Measurements from ENCODE around the gene CLDN11. TPM values are rescaled to one million over a fixed set of nuclear protein-coding genes. Genes with fewer than 3 reads are reported as not detected.

CLDN11 gene
- total RNA-seq = 27.6 and 144 TPM in 2 replicates

GRCh38 chr3:170418422-170419398 lies at the start of gene CLDN11:
CLDN11 (plus strand) TSS chr3:170418868; CDS start chr3:170419067, 199 bp downstream.
- DNase-seq (ENCODE audit: low read depth in 2 of 2) = peak; percentile 69

GRCh38 chr3:170368921-170369320 lies 49.7 kb upstream of the CLDN11 start:
- peak; percentile 27 to 28 for DNase-seq (ENCODE audit: low read depth in 2 of 2)

GRCh38 chr3:170372190-170372879 lies 46.3 kb upstream of the CLDN11 start:
- DNase-seq (ENCODE audit: low read depth in 2 of 2) = no peak

DNA sequence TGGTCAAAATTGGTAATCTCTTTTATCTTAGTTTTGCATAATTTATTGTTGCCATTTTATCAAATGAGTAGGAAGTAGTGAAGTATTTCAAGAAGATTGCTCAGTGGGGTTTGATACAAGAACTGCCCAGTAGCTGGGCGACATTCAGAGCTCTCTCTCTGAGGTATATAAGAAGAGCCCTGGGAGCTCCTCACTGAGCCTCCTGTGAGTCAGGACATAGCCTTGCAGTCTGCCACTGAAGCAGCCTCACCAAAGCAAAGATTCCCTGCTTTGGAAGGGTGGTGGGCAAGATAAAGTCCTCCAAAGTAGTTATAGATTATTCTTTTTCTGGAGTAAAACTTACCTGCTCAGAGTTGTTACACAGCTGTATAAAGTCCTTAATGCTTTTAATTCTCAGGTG lies 35.1 kb upstream of the CLDN11 start:
- DNase-seq (ENCODE audit: low read depth in 2 of 2) = no peak

GRCh38 chr3:170386468-170386867 lies 32.2 kb upstream of the CLDN11 start:
- no peak for DNase-seq (ENCODE audit: low read depth in 2 of 2)

GRCh38 chr3:170387950-170388349 lies 30.7 kb upstream of the CLDN11 start:
- DNase-seq (ENCODE audit: low read depth in 2 of 2) = no peak

DNA sequence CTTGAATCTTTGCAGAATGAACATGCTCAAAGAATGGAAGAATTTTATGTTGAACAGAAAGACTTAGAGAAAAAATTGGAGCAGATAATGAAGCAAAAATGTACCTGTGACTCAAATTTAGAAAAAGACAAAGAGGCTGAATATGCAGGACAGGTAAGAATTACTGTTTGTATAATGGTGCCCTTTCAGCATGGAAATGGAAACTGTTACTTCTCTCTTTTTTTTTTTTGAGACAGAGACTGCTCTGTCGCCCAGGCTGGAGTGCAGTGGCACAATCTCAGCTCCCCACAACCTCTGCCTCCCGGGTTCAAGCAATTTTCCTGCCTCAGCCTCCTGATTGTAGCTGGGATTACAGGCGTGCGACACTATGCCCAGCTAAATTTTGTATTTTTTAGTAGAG lies 27.6 kb upstream of the CLDN11 start:
- DNase-seq (ENCODE audit: low read depth in 2 of 2) = no peak

DNA sequence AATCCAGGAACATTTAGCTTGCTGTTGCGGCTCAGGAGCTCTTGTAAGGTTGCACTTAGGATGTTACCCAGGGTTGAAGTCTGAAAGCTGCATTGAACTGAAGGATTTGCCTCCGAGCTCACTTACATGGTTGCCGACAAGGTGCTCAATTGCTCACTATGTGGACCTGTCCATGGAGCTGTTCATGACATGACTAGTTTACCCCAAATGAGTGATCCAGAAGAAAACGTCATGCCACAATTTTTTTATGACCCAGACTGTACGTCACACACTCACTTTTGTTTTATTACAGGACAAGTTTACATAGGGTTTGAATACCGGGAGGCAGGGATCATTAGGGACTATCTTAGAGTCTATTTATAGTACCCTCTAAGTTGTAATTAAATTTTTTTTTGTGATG lies 21.0 kb upstream of the CLDN11 start:
- DNase-seq (ENCODE audit: low read depth in 2 of 2) = no peak

DNA sequence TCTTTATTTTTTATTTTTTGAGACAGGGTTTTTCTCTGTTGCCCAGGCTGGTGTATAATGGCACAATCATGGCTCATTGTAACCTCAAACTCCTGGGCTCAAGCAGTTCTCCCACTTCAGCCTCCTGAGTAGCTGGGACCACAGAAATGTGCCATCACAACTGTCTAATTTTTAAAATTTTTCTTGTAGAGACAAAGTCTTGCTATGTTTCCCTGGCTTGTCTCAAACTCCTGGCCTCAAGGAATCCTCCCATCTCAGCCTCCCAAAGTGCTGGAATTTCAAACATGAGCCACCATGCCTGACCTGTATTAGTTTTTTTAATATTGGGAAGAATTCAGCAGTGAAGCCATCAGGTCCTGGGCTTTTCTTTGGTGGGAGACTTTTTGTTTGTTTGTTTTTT lies 13.6 kb upstream of the CLDN11 start:
- DNase-seq (ENCODE audit: low read depth in 2 of 2) = no peak

DNA sequence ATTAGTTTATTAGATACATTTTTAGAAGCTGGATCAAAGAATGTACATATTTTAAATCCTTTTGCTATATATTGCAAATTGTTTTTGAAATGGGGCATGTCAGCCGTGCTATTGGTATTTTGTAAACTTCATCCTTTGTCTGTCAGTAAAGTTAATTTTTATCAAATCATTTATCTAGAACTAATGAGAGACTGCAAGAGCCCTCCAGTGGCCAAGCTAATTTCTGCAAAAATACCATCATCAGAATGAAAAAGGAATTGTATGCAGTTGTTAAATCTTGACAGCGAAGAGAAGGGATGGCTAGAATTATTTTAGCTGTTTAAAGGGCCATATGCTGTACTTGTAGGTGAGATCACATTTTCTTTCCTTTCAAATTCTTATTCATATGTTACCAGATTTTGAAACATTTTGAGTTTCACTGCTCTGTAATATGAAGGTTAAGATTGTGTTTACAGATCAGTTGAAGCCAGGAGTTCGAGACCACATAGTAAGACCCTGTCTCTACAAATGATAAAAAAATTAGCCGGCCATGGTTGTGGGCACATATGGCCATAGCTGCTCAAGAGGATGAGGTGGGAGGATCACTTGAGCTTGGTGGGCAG lies 8.1 kb upstream of the CLDN11 start:
- peak; percentile 46 to 64 for DNase-seq (ENCODE audit: low read depth in 2 of 2)

DNA sequence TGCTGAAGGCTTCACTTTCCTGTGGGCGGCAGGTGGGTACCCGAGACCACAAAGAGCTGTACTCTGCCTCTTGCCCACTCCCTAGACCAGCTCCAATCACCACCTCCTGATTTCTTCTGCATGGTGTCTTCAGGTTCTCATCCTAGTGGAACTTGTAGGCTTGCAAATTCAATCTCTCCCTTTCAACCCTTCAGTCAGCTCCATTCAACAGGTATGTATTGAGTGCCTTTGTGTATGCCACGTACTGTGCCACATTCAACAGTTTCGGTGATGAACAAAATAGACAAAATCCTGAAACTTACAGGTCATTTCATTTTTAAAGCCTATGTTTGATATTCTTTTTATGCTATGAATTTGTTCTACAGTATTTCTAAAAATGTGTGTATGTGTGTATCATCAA lies 5.4 kb upstream of the CLDN11 start:
- DNase-seq (ENCODE audit: low read depth in 2 of 2) = no peak

DNA sequence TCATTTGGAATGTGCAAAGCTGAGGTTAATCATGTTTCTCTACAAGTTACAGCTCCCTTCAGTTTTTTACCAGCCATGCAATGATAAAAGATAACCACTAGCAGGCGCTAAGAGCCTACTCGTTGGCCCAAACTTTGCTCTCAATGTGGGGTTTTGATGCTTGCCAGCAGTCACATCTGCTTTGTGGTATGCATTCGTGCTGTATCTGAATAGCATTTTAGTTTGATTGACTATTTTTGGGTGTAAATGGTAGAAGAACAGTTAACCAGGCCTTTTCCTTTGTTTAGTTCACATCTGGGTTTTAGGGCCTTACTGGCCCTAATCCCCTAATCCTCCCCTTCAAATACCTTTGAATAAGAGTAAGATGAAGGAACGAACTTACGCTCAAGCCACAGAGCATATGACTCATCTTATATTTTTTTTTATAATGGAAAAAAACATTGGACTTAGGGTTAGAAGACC lies 4.4 kb upstream of the CLDN11 start:
- peak; percentile 81 to 86 for DNase-seq (ENCODE audit: low read depth in 2 of 2)

DNA sequence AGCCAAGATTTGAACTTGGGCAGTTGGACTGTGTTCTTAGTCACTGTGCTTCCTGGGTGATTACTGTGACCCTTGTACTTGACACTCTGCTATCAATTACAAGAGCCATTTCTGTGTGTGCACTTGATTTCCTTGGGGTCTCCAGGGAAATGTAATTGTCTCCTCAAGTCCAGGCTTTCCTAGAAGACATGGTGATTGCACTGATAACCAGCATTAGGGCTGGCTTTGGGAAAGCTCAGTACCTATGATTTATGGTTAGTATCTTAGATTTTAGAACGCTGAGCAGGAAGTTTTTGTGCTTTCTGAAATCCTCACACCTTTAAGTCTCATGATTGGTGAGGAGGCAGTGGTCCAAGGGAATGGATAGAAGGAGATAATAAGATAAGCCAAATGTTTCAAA lies 1.6 kb upstream of the CLDN11 start:
- no peak for DNase-seq (ENCODE audit: low read depth in 2 of 2)

DNA sequence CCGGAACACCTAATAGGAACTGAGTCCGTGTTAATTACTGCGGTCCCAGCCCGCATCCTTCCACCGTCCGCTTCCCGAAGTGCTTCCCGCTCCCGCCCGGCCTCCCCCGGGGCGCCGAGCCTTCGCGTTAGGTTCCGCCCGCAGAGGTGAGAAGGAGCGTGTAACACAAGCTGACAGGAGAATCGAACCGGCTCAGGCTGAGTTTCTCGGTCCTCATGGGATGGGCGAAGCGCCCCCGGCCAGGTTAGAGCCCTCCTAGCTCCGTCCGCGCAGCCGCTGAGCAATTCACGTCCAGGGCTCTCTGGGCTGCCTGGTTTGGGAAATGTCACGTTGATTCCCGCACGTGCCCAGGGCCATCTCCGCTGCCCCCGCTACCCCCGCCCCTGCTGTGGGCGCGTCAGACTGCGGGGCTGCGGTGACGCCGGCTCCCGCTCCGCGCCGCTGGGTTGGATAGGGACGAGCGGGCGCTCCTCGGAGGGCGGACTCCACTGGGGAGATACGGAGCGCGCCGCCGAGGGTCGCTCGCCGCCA lies 954 bp downstream of the CLDN11 start:
- peak; percentile 71 to 89 for DNase-seq (ENCODE audit: low read depth in 2 of 2)

DNA sequence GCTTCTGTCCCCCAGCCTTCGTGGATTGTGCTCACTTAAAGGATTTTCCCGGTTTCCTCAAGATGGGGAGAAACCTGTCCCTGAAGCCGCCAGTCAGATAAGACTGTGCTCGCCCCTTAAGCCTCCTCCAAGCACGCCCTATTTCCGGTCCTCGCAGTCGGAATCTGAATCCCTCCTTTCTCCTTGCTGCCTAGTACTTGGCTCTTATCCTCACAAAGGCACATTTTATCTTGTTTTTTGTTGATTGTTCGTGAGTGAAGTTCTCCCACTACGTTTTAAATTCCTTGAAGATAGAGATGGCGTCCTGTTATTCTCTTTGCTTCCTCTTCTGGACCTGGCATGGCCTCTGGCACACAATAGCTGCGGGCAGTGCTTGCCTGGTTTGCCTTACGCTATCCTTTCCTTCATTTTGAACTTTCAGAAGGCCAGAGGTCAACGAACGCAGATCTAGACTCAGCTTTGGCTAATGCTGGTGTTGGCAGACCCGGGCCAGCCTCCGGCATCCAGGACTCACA lies 1.7 kb downstream of the CLDN11 start:
- DNase-seq (ENCODE audit: low read depth in 2 of 2) = peak; percentile 52 to 60

- peak; percentile 55 to 71 for DNase-seq (ENCODE audit: low read depth in 2 of 2)
Observed at GRCh38 chr3:170421111-170421641, 2.5 kb downstream of the CLDN11 start.

- peak in 1 of 2 donors; percentile 51 for DNase-seq (ENCODE audit: low read depth in 2 of 2)
Observed at GRCh38 chr3:170421758-170422157, 3.1 kb downstream of the CLDN11 start.

DNA sequence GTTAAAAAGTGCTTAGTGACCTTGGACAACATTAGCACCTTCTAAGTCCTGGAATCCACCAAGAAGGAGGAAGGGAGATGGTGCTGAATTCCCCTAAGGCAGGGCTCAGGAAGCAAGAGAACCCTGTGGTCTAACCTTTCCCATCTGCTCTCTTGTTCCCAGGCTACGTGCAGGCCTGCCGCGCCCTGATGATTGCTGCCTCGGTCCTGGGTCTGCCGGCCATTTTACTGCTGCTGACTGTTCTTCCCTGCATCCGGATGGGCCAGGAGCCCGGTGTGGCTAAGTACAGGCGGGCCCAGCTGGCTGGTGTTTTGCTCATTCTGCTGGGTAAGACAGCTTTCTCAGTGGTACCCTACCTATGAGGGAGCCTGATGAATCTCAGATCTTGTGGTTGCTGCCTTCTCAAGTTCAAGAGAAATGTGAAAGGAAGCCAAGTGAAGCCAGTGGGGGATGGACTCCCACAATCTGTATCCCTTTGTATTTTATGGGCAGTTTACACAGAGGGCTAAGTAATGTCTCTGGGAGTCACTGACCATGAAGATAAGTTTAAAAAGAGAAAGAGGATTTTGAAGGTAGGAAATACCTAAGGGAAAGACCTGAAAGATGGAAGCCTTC lies 4.4 kb downstream of the CLDN11 start:
- peak; percentile 72 to 75 for DNase-seq (ENCODE audit: low read depth in 2 of 2)

GRCh38 chr3:170424879-170425278 lies 6.2 kb downstream of the CLDN11 start:
- peak; percentile 88 to 95 for DNase-seq (ENCODE audit: low read depth in 2 of 2)

GRCh38 chr3:170425491-170426239 lies 7.0 kb downstream of the CLDN11 start:
- DNase-seq (ENCODE audit: low read depth in 2 of 2) = peak; percentile 36 to 57
